ENCODE measurements around the gene PLCH1.

PLCH1 gene

DNA sequence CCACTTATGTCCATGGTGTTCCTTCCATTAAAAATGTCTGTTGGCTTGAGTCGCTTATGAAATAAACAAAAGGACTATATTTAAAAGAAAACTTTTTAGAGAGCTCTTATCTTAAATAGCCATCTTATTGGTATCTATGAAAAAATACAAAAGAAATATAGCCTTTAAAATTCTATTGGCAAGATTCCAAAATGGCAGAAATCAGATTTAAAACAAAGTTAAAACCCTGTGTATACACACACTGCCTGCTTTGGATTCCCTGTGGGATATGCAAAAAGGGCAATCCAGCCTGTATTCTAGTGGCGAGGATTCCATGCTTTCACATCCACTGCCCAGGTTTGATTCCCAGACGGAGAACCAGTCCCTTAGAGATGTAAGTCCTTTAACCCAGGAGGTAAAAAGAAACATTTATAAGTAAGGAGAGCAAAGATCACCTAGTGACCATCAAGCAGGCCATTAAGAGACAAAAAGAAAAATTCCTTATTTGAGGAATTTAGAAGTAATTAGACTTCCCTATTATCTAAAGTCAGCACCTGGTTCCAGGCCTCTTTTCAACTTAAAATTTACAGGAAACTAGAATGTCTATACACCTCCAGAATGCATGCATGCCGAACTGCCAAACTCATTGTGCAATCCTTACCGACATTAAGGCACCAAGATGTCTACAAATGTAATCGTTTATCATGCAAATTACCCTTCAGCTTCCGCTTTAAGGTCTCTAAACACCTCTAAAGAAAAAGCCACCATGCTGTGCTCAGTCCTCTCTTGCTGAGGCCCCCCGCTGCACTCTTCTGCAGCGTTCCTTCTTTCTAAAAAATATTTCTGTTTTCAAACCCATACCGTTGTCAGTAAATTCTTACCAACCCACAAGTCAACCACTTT, 381.8 kb downstream of the PLCH1 start:
- no peaks in the 10 kb centered on the region for H3K36me3 ChIP-seq (ENCODE audit: control insufficient read depth, insufficient read depth, low read length)
- no peak overlapping the region for H3K4me3 ChIP-seq (ENCODE audit: low read length)
- H3K4me1 ChIP-seq (ENCODE audit: control insufficient read depth, insufficient read depth, low read length): no peaks in the 10 kb centered on the region
- H3K27me3 ChIP-seq (ENCODE audit: control insufficient read depth, insufficient read depth, low read length): no peaks in the 10 kb centered on the region
- no peak overlapping the region for H3K27ac ChIP-seq (ENCODE audit: low read depth, low read length)
- H3K9ac ChIP-seq (ENCODE audit: low read length): no peak overlapping the region

DNA sequence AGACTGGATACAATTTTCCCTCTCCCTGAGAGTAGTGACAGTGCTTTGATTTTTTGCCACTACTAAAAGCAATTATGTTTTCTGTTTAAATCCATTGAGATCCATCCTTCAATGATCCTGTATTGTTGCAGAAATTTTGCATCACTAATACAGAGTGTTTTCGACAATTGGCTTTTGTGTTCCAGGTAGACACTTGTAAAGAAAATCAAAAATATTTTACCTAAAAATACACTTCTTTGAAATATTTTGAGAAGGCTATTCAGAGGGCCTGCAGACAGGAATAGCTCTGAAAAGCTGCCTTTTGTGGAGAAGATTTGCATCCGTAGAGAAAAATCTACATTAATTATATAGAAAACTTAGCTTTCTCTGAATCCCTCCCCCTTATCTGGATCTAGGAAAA, 384.6 kb downstream of the PLCH1 start:
- Histone ChIP-seq H3K4me1 (ENCODE audit: control insufficient read depth, insufficient read depth, low read length) (no peaks in the 10 kb centered on the region), H3K36me3 (ENCODE audit: control insufficient read depth, insufficient read depth, low read length) (no peaks in the 10 kb centered on the region), H3K27ac (ENCODE audit: low read depth, low read length) (no peak overlapping the region), H3K27me3 (ENCODE audit: control insufficient read depth, insufficient read depth, low read length) (no peaks in the 10 kb centered on the region), H3K9ac (ENCODE audit: low read length) (no peak overlapping the region), H3K4me3 (ENCODE audit: low read length) (no peak overlapping the region)

DNA sequence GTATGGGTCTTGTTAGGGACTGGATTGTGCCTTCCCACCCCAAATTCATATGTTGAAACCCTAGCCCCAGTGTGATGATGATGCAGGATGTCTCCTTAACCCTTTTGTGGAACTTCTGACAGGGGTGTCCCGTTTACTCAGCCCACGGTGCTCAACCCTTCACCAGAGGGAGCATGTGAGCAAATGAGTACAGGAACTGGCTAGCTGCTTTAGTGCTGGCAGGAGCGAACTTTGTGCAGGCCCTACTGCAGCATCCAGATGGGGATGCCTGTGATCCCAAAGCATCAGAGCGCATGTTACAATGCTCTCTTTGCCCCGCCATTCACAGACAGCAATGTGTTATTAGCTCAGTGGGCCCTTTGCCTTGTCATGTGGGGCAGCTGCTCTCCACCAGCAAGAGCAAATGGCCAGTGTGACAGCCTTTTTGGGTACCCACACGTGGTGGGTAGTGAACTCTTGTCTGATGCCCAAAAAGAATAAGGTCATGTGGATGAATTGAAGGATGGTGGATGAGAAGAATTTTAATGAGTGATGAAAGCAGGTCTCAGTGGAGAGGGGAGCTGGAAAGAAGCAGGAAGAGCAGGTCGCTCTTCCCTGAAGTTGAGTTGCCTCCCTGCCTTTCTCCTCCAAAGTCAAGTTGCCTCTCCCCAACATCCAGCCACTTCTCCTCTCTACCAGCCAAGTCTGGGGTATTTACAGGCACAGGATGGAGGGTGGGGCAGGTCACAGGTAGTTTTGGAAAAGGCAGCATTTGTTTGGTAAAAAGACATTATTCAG, 388.1 kb downstream of the PLCH1 start:
- Histone ChIP-seq H3K36me3 (ENCODE audit: control insufficient read depth, insufficient read depth, low read length) (no peaks in the 10 kb centered on the region), H3K4me3 (ENCODE audit: low read length) (no peak overlapping the region), H3K27ac (ENCODE audit: low read depth, low read length) (no peak overlapping the region), H3K4me1 (ENCODE audit: control insufficient read depth, insufficient read depth, low read length) (no peaks in the 10 kb centered on the region), H3K27me3 (ENCODE audit: control insufficient read depth, insufficient read depth, low read length) (no peaks in the 10 kb centered on the region), H3K9ac (ENCODE audit: low read length) (no peak overlapping the region)

DNA sequence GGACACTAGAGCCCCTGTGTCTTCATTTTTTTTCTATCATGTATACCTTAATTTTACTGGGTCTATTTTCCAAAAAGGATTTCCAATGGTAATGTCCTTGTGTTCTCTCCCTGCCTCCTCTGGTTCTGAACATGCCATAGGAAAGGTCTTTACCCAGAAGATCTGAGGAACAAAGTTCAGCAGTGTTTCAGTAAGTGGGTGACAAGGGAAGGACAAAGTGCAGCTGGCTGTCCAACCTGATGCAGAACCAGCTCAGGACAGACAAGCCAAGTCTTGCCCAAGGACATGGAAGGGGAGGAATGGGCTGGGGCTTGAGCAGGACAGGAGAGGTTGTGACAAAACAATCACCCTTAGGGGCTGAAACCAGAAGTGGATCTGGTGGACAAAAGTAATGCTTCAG, 390.2 kb downstream of the PLCH1 start:
- Histone ChIP-seq H3K4me1 (ENCODE audit: control insufficient read depth, insufficient read depth, low read length) (no peaks in the 10 kb centered on the region), H3K36me3 (ENCODE audit: control insufficient read depth, insufficient read depth, low read length) (no peaks in the 10 kb centered on the region), H3K4me3 (ENCODE audit: low read length) (no peak overlapping the region), H3K9ac (ENCODE audit: low read length) (no peak overlapping the region), H3K27me3 (ENCODE audit: control insufficient read depth, insufficient read depth, low read length) (no peaks in the 10 kb centered on the region), H3K27ac (ENCODE audit: low read depth, low read length) (no peak overlapping the region)

DNA sequence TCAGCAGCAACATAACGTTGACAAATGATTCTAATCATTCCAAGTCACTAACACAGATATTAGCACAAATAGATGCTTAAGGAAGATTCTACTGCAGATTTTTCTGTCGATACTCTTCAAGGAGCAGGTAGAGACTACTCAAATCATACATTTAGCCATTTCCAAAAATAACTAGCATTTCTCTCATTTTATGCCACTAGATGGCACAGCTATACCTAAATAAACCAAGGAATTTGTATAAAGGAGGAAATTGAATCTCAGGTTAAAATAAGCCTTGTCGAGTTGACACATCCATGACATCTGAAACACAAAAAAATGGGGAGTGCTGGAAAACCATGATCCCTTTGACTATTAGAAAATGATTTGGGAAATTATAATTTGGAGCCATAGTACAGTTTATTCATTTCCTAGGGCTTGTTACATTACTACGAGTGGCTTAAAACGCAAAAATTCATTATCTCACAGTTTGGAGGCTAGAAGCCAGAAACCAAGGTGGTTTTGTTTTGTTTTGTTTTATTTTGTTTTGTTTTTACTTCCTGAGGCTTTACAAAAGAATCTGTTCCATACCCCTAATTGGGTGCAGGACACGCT, 391.9 kb downstream of the PLCH1 start:
- no peak overlapping the region for H3K27ac ChIP-seq (ENCODE audit: low read depth, low read length)

DNA sequence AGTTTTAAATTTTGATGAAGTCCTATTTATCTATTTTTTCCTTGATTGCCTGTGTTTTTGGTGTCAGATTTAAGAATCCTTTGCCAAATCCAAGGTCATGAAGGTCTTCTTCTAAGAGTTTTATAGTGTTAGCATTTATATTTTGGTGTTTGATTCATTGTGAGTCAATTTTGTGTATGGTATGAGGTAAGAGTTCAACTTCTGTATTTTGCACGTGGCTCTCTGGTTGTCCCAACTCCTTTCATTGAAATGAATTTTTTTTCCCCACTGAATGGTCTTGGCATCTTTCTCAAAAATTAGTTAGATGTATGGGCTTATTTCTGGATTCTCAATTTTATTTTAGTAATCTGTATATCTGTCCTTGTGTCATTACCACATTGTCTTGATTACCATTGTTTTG, 394.3 kb downstream of the PLCH1 start:
- Histone ChIP-seq H3K36me3 (ENCODE audit: control insufficient read depth, insufficient read depth, low read length) (no peaks in the 10 kb centered on the region), H3K27ac (ENCODE audit: low read depth, low read length) (no peak overlapping the region), H3K9ac (ENCODE audit: low read length) (no peak overlapping the region), H3K4me1 (ENCODE audit: control insufficient read depth, insufficient read depth, low read length) (no peaks in the 10 kb centered on the region), H3K4me3 (ENCODE audit: low read length) (no peak overlapping the region), H3K27me3 (ENCODE audit: control insufficient read depth, insufficient read depth, low read length) (no peaks in the 10 kb centered on the region)

More for the DNA sequence above, 391.9 kb downstream of the PLCH1 start:
- no peaks in the 10 kb centered on the region for H3K4me1 ChIP-seq (ENCODE audit: control insufficient read depth, insufficient read depth, low read length)
- no peak overlapping the region for H3K4me3 ChIP-seq (ENCODE audit: low read length)
- H3K27me3 ChIP-seq (ENCODE audit: control insufficient read depth, insufficient read depth, low read length): no peaks in the 10 kb centered on the region
- H3K36me3 ChIP-seq (ENCODE audit: control insufficient read depth, insufficient read depth, low read length): no peaks in the 10 kb centered on the region
- no peak overlapping the region for H3K9ac ChIP-seq (ENCODE audit: low read length)

DNA sequence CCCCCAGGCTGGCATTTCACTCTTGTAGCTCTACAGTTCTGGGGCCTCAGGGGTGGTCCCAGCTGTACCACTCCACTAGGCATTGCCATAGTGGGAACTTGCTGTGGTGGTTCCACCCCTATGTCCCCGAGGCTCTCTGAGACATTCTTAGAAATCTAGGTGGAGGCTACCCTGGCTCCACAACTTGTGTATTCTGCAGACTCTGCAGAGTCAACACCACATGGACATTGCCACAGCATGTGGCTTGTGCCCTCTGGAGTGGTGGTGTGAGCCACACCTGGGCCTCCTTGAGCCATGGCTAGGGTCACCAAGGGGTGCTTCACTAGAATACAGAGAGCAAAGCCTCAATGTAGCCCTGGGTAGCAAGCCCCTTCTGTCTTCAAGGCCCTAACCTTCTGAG, 397.0 kb downstream of the PLCH1 start:
- Histone ChIP-seq H3K27me3 (ENCODE audit: control insufficient read depth, insufficient read depth, low read length) (no peaks in the 10 kb centered on the region), H3K36me3 (ENCODE audit: control insufficient read depth, insufficient read depth, low read length) (no peaks in the 10 kb centered on the region), H3K4me1 (ENCODE audit: control insufficient read depth, insufficient read depth, low read length) (no peaks in the 10 kb centered on the region), H3K9ac (ENCODE audit: low read length) (no peak overlapping the region), H3K27ac (ENCODE audit: low read depth, low read length) (no peak overlapping the region), H3K4me3 (ENCODE audit: low read length) (no peak overlapping the region)

DNA sequence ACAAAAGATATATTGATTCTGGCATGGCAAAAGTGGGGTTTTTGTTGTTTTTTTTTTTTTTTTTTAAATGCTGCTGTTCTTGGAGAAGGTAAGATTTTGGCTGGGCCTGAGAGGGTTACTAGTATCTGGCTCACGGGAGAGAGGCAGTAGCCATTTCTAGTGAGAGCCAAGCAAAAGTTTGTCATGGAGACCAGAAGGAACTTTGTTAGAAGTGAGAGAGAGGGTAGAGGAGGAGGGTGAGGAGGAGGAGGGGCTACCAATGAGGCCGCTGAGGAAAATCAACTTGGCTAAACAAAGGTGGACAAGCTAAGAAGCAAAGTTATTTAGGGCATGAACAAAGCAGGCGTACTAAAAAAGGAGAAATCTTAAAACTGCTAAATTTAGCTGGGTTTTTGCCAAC, 402.5 kb downstream of the PLCH1 start:
- H3K4me1 ChIP-seq (ENCODE audit: control insufficient read depth, insufficient read depth, low read length): no peaks in the 10 kb centered on the region

DNA sequence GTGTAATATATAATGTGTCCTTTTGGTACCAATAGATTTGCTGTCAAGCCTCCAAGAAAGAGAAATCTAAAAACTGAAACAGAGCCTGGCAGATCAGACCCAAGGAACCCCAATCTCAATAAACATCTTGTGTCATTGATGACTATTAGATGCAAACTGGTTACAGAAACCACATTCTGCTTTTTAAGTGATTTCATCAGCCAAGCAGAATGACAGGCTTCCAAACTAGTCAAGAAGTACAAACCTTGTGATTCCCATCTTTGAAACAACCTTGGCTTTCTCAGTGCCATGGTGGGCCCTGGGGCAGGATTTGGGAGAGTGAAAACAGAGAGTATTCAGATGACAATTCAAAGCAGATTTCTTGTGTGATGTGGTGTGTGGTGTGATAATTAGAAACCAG, 405.8 kb downstream of the PLCH1 start:
- Histone ChIP-seq H3K36me3 (ENCODE audit: control insufficient read depth, insufficient read depth, low read length) (no peaks in the 10 kb centered on the region), H3K4me3 (ENCODE audit: low read length) (no peak overlapping the region), H3K27me3 (ENCODE audit: control insufficient read depth, insufficient read depth, low read length) (no peaks in the 10 kb centered on the region), H3K4me1 (ENCODE audit: control insufficient read depth, insufficient read depth, low read length) (no peaks in the 10 kb centered on the region), H3K27ac (ENCODE audit: low read depth, low read length) (no peak overlapping the region), H3K9ac (ENCODE audit: low read length) (no peak overlapping the region)

More for the DNA sequence above, 402.5 kb downstream of the PLCH1 start:
- Histone ChIP-seq H3K9ac (ENCODE audit: low read length) (no peak overlapping the region), H3K4me3 (ENCODE audit: low read length) (no peak overlapping the region), H3K36me3 (ENCODE audit: control insufficient read depth, insufficient read depth, low read length) (no peaks in the 10 kb centered on the region), H3K27ac (ENCODE audit: low read depth, low read length) (no peak overlapping the region), H3K27me3 (ENCODE audit: control insufficient read depth, insufficient read depth, low read length) (no peaks in the 10 kb centered on the region)

DNA sequence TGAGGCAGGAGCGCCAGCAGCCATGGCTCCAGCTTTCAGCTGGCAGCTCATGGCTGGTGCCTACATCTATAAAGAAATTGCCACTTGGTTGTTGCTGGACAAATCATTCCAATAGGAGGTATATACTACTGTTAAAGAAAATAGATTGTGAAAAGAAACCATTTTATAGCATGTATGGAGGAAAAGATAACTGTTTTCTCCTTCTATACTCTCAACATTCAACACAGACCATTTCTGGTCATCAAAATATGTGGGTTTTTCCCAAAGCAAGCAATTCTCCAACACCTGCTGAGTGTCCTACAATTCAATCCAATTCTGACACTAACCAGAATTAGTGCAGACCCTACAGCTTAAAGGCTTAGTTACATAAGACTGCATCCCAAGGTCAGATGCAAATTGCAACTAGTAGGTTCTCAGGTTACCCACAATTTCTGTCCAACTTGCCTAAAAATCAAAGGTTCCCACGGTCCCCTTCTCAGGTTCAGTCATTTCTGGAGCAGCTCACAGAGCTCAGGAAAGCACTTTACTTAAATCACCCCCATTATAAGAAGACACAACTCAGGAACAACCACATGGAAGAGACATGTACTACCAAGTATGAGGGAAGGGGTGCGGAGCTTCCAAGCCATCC, 409.0 kb downstream of the PLCH1 start:
- Histone ChIP-seq H3K36me3 (ENCODE audit: control insufficient read depth, insufficient read depth, low read length) (no peaks in the 10 kb centered on the region), H3K9ac (ENCODE audit: low read length) (no peak overlapping the region), H3K4me1 (ENCODE audit: control insufficient read depth, insufficient read depth, low read length) (no peaks in the 10 kb centered on the region), H3K27me3 (ENCODE audit: control insufficient read depth, insufficient read depth, low read length) (no peaks in the 10 kb centered on the region), H3K27ac (ENCODE audit: low read depth, low read length) (no peak overlapping the region), H3K4me3 (ENCODE audit: low read length) (no peak overlapping the region)

DNA sequence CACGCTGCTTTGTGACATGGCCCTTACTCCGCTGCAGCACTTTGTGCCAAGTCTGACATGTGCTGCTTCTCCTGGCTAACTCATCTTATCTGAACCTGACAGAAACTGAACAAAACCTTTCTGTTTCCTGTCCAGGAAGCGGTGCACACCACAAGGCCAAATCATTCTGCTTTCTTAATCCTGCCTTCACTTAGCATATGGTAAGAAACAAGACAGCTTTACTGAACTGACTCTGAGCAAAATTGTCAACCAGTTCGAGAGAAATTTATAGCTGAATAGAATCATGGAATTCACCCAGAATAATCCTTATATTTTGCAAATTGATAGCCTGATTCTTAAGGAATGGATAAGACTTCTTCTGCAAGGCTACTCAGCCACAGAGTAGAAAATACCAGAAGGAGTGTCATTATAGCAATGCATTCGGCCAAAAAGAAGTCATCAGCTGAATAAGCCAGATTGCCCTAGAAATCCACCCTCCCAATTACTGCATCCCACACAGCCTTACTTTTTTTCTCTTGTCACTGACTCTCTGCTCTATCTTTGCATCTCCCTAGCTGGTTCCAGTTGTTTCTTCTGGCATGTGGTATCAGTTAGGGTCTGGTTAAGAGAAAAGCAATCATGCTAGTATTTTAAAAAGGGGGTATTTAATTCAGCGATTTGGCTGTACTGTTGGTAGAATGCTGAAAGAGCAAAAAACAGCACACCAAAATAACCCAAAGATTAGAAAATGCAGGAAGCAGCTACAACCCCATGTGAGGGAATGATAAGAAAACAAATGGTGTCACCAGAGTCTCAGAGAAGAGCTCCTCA, 409.8 kb downstream of the PLCH1 start:
- no peak overlapping the region for H3K4me3 ChIP-seq (ENCODE audit: low read length)

More for the DNA sequence above, 409.8 kb downstream of the PLCH1 start:
- no peaks in the 10 kb centered on the region for H3K27me3 ChIP-seq (ENCODE audit: control insufficient read depth, insufficient read depth, low read length)
- no peaks in the 10 kb centered on the region for H3K4me1 ChIP-seq (ENCODE audit: control insufficient read depth, insufficient read depth, low read length)
- H3K27ac ChIP-seq (ENCODE audit: low read depth, low read length): no peak overlapping the region
- no peaks in the 10 kb centered on the region for H3K36me3 ChIP-seq (ENCODE audit: control insufficient read depth, insufficient read depth, low read length)
- no peak overlapping the region for H3K9ac ChIP-seq (ENCODE audit: low read length)
